ENCODE measurements around the gene CEBPE. TPM values are rescaled to one million over a fixed set of nuclear protein-coding genes. Genes with fewer than 3 reads are reported as not detected.
A peak's percentile ranks its signal among the peaks of the same experiment; 100 is the strongest.

Gene CEBPE
- total and polyA plus RNA-seq, 8 donors = 0.14 to 1.0 (median 0.23) TPM; not detected in 2

DNA sequence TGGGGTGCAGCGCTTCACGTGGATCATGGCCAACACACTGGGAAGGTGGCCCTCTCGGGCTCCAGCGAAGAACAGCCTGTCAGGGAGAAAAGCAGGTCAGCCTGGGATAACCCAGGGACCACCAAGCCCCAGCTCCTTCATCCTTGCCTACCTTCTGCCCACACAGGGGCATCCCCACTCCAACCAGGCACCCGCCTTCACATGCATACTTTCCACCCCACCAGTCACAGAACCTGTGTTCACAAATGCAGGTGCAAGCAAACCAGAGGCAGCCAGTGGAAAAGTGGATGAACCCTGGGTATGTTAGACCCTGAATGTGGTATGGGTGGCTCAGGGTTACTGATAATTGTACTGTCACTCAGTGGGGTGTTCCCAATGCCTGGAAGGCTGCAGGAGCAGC, 12.4 kb upstream of the CEBPE start:
- Histone ChIP-seq H3K4me3 (no peak overlapping the region), H3K36me3 (peaks cover 0 to 27% of the 10 kb centered on the region in 2 donors), H3K9me3 (no peaks in the 10 kb centered on the region), H3K4me1 (peaks cover 0 to 10% of the 10 kb centered on the region in 2 donors), H3K27ac (no peak overlapping the region), H3K27me3 (no peaks in the 10 kb centered on the region)
- ATAC-seq (no peak), DNase-seq (no peak)
- TF ChIP-seq, protein P1, sequence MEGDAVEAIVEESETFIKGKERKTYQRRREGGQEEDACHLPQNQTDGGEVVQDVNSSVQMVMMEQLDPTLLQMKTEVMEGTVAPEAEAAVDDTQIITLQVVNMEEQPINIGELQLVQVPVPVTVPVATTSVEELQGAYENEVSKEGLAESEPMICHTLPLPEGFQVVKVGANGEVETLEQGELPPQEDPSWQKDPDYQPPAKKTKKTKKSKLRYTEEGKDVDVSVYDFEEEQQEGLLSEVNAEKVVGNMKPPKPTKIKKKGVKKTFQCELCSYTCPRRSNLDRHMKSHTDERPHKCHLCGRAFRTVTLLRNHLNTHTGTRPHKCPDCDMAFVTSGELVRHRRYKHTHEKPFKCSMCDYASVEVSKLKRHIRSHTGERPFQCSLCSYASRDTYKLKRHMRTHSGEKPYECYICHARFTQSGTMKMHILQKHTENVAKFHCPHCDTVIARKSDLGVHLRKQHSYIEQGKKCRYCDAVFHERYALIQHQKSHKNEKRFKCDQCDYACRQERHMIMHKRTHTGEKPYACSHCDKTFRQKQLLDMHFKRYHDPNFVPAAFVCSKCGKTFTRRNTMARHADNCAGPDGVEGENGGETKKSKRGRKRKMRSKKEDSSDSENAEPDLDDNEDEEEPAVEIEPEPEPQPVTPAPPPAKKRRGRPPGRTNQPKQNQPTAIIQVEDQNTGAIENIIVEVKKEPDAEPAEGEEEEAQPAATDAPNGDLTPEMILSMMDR (IDR thresholded peaks at IDR 0.05) = no peak
- intact Hi-C loops (cut with DNase I) = no loop called here

DNA sequence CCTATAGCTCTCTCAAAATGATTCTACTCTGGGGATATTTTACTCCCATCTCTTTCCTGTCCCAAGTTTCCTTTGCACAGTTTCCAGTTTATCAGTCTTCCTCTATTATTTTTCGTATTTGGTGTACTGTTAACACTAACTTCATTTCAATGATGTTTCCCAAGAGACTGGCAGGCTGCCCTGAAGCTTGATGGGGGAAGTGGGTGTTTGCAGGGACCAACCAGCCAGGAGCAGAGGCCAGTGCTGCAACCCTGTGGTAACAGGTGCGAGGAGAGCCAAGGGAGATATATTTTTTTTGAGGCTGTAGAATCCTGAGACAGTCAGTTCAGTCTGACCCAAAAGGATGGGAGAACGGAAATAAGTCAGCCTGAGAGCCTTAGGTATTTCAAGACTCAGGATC, 11.8 kb upstream of the CEBPE start:
- peaks cover 0 to 10% of the 10 kb centered on the region in 2 donors for H3K4me1 ChIP-seq
- H3K27me3 ChIP-seq = no peaks in the 10 kb centered on the region
- ATAC-seq (peak; percentile 29), DNase-seq (peak in 1 of 4 donors; percentile 53)
- no peak overlapping the region for H3K27ac ChIP-seq
- intact Hi-C loops (cut with DNase I) = no loop called here
- H3K4me3 ChIP-seq = no peak overlapping the region
- TF ChIP-seq, protein P1 (IDR thresholded peaks at IDR 0.05) = no peak
- H3K9me3 ChIP-seq = no peaks in the 10 kb centered on the region
- peaks cover 0 to 29% of the 10 kb centered on the region in 2 donors for H3K36me3 ChIP-seq

DNA sequence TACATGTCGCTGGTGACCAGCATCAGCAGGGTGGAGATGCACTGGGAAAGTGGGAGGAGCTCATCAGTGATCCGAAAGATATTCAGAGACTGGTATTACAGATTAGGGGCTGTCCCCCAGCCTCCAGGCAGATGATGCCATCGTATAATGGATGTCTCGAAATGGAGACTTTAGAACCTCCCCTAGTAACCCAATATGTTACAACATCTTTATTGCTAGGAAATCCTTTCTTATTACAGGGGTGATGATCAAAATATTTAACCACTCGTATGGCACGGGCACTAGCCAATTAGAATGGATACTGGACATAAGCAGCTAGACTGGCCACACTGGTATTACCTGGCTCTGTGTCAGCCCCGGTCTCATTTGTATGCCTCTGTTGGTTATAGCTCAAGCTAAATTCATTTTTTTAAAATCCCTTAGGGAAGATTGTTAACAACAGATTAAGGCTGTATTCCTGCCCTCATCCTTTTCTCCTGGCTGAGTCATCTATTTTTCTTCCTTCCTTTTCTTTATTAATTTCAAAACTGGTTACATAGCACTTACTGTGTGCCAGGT, 10.8 kb upstream of the CEBPE start:
- intact Hi-C loops (cut with DNase I) = loop anchor here in 1 of 2 donors (10.0 kb wide), 1 partner anchor 55 kb away; the partner anchor contains the start of gene SLC7A8
- no peak for ATAC-seq

DNA sequence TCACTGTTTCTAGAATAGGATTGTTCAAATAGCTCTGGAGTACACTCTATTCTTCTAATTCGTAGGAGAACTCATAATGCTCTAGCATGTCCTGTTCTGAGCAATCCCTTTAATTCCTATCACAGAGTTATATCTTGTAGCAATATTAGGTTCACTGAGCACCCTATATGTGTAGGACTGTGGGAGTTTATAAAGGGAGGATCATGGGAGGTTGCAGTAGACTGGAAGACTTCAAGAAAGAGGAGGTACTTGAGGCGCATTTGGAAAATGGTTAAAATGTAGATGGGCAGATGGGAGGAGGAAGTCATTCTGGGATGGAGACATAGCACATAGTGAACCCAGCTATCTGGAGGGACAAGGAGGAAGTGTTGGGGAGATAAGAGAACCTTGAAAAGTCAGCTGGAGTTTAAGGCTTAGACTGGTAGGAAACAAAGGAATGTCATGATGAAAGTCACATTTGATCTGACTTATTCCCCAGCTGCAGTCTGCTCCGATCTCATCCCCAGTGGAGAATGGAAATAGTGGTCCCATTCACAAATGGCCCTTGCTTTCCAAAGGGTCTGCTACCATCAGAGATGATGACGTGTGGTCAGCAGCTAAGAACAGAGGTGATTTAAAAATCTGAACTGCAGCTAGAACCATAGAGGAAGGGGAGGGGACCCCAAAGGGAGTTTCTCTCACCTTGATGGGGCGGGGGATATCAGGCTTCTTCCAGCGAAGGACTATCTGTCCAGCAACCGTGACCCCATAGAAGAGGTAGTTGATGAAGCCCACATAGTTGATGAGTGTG, 10.1 kb upstream of the CEBPE start:
- DNase-seq (no peak), ATAC-seq (no peak)
- peaks cover 0 to 10% of the 10 kb centered on the region in 2 donors for H3K4me1 ChIP-seq
- TF ChIP-seq, protein P1 (IDR thresholded peaks at IDR 0.05) = no peak
- H3K4me3 ChIP-seq = no peak overlapping the region
- H3K36me3 ChIP-seq = peaks cover 0 to 29% of the 10 kb centered on the region in 2 donors
- H3K27ac ChIP-seq = no peak overlapping the region
- intact Hi-C loops (cut with DNase I) = loop anchor here in 1 of 2 donors (10.0 kb wide), 1 partner anchor 56 kb away; the partner anchor contains the start of gene SLC7A8
- no peaks in the 10 kb centered on the region for H3K27me3 ChIP-seq
- no peaks in the 10 kb centered on the region for H3K9me3 ChIP-seq

More for the DNA sequence above, 10.8 kb upstream of the CEBPE start:
- H3K27me3 ChIP-seq = no peaks in the 10 kb centered on the region
- peaks cover 0 to 10% of the 10 kb centered on the region in 2 donors for H3K4me1 ChIP-seq
- peaks cover 0 to 29% of the 10 kb centered on the region in 2 donors for H3K36me3 ChIP-seq
- no peaks in the 10 kb centered on the region for H3K9me3 ChIP-seq
- H3K27ac ChIP-seq = no peak overlapping the region
- no peak overlapping the region for H3K4me3 ChIP-seq
- TF ChIP-seq, protein P1 (IDR thresholded peaks at IDR 0.05) = no peak
- no peak for DNase-seq

DNA sequence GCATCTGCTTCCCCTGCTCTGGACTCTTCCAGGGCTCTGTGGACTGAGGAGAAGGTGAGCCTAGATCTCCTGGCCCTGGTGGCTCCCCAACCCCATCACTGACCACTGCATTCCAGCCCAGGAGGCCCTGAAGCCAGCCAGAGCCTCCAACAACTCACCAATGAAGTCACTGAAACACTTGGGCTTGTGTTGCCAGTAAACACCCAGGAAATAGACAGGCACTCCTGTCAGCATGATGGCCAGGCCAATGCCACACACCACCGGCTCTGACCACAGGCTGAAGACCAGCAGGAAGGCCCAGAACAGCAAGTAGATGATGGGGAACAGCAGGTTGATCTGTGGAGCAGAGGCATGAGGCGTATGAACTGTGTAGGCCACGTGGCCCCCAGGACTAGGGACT, 8.8 kb upstream of the CEBPE start:
- no peak overlapping the region for H3K4me3 ChIP-seq
- no peaks in the 10 kb centered on the region for H3K27me3 ChIP-seq
- intact Hi-C loops (cut with DNase I) = loop anchor here in 1 of 2 donors (10.0 kb wide), 1 partner anchor 57 kb away; the partner anchor contains the start of gene SLC7A8
- TF ChIP-seq, protein P1 (IDR thresholded peaks at IDR 0.05) = no peak
- no peak overlapping the region for H3K27ac ChIP-seq
- ATAC-seq (no peak), DNase-seq (no peak)
- no peaks in the 10 kb centered on the region for H3K9me3 ChIP-seq
- peaks cover 0 to 14% of the 10 kb centered on the region in 2 donors for H3K4me1 ChIP-seq
- H3K36me3 ChIP-seq = peaks cover 0 to 29% of the 10 kb centered on the region in 2 donors
